Measurements from ENCODE around the gene BTBD3.

DNA sequence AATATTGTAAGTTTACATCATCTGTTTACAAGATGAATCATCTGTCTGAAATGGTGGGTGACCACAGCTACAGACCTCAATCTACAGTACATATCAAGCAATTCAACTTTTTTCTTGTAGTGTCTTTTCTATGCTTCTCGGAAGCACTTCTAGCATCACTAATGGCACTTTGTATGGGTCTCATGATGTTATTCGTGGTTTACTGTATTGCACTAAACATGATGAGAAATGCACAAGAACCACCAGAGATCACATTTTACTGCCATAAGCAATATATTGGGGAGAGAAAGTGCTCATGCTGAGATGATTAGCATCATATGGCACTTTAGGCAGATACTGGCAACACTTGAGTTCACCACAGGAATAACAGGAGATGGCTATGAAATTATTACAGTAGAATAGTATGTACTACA, 15.4 kb upstream of the BTBD3 start:
- TF ChIP-seq, protein P1, sequence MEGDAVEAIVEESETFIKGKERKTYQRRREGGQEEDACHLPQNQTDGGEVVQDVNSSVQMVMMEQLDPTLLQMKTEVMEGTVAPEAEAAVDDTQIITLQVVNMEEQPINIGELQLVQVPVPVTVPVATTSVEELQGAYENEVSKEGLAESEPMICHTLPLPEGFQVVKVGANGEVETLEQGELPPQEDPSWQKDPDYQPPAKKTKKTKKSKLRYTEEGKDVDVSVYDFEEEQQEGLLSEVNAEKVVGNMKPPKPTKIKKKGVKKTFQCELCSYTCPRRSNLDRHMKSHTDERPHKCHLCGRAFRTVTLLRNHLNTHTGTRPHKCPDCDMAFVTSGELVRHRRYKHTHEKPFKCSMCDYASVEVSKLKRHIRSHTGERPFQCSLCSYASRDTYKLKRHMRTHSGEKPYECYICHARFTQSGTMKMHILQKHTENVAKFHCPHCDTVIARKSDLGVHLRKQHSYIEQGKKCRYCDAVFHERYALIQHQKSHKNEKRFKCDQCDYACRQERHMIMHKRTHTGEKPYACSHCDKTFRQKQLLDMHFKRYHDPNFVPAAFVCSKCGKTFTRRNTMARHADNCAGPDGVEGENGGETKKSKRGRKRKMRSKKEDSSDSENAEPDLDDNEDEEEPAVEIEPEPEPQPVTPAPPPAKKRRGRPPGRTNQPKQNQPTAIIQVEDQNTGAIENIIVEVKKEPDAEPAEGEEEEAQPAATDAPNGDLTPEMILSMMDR (IDR thresholded peaks at IDR 0.05), result no peak
- TF ChIP-seq POLR2A (IDR thresholded peaks at IDR 0.05), result no peak

Measured in testis (tissue), 2 donors.